ENCODE results near the gene HES4. TPM values are rescaled to one million over a fixed set of nuclear protein-coding genes. Genes with fewer than 3 reads are reported as not detected.

The HES4 gene
- total and polyA plus RNA-seq, 2 of the 13 experiments (the other 11 are each of a cell fraction or from before 2014, with no cell fraction given), result 8.8 to 10.6 TPM

GRCh38 chr1:1001057-1001783 is 1.3 kb upstream of the HES4 start (continued):
- TF ChIP-seq, protein P1, sequence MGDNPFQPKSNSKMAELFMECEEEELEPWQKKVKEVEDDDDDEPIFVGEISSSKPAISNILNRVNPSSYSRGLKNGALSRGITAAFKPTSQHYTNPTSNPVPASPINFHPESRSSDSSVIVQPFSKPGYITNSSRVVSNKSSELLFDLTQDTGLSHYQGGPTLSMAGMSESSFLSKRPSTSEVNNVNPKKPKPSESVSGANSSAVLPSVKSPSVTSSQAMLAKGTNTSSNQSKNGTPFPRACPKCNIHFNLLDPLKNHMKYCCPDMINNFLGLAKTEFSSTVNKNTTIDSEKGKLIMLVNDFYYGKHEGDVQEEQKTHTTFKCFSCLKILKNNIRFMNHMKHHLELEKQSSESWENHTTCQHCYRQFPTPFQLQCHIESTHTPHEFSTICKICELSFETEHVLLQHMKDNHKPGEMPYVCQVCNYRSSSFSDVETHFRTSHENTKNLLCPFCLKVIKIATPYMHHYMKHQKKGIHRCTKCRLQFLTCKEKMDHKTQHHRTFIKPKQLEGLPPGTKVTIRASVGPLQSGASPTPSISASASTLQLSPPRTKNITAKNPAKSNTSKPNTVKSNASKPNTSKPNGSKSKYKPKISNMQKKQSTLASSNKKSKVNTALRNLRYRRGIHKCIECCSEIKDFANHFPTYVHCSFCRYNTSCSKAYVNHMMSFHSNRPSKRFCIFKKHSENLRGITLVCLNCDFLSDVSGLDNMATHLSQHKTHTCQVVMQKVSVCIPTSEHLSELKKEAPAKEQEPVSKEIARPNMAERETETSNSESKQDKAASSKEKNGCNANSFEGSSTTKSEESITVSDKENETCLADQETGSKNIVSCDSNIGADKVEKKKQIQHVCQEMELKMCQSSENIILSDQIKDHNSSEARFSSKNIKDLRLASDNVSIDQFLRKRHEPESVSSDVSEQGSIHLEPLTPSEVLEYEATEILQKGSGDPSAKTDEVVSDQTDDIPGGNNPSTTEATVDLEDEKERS (CRISPR knock-in tag; IDR thresholded peaks at IDR 0.05), result 0 out of 2 replicates have a peak, but pooled peaks have one; percentile 9
- TF ChIP-seq ZC3H13 (CRISPR knock-in tag; IDR thresholded peaks at IDR 0.05) (0 out of 2 replicates have a peak, but pooled peaks have one; percentile 25), ZNF510 (CRISPR knock-in tag; IDR thresholded peaks at IDR 0.05; ENCODE audit: low read depth) (no peak), KMT2A (CRISPR knock-in tag; IDR thresholded peaks at IDR 0.05) (no peak), ZNF891 (CRISPR knock-in tag; IDR thresholded peaks at IDR 0.05) (no peak), BRF2 (CRISPR knock-in tag; IDR thresholded peaks at IDR 0.05) (0 out of 2 replicates have a peak, but pooled peaks have one; percentile 9), ZNF709 (CRISPR knock-in tag; IDR thresholded peaks at IDR 0.05) (0 out of 2 replicates have a peak, but pooled peaks have one; percentile 50), CREB1 (IDR thresholded peaks at IDR 0.05) (no peak), CREB1 (CRISPR knock-in tag; IDR thresholded peaks at IDR 0.05) (no peak), GATAD2A (CRISPR knock-in tag; IDR thresholded peaks at IDR 0.05) (no peak), ZNF432 (CRISPR knock-in tag; IDR thresholded peaks at IDR 0.05; ENCODE audit: borderline replicate concordance) (no peak), FIP1L1 (IDR thresholded peaks at IDR 0.05; ENCODE audit: borderline replicate concordance, insufficient read depth, low read depth, low read length) (no peak), NFYC (CRISPR knock-in tag; IDR thresholded peaks at IDR 0.05) (no peak), PCBP1 (IDR thresholded peaks at IDR 0.05; ENCODE audit: borderline replicate concordance, low read depth, low read length) (peak; percentile 59; the same call in 1 of the 2 replicates), ZNF782 (CRISPR knock-in tag; IDR thresholded peaks at IDR 0.05; ENCODE audit: borderline replicate concordance) (no peak), DMAP1 (CRISPR knock-in tag; IDR thresholded peaks at IDR 0.05) (no peak; the same call in 1 of the 2 replicates), ZNF431 (CRISPR knock-in tag; IDR thresholded peaks at IDR 0.05; ENCODE audit: borderline replicate concordance, low read depth) (no peak), SNAPC2 (CRISPR knock-in tag; IDR thresholded peaks at IDR 0.05) (no peak), ZNF414 (CRISPR knock-in tag; IDR thresholded peaks at IDR 0.05) (peak; percentile 7; the same call in 1 of the 2 replicates), NFKBIZ (CRISPR knock-in tag; IDR thresholded peaks at IDR 0.05) (no peak), ZSCAN22 (CRISPR knock-in tag; IDR thresholded peaks at IDR 0.05) (no peak)

Measured in HepG2 (cell line).